Endodermal cell (in vitro differentiated cells): ENCODE measurements around the gene WNK3. TPM values are rescaled to one million over a fixed set of nuclear protein-coding genes. Genes with fewer than 3 reads are reported as not detected.

ENCODE experiments used
- DNase-seq: peaks from one replicate; pipeline ENCODE4 v3.0.0-alpha.2; 2017
- H3K27ac ChIP-seq: 2 replicates; pipeline ENCODE4 v1.5.1; 2013; ENCODE audit warnings: mild to moderate bottlenecking, low read depth, low read length, moderate library complexity
- H3K27me3 ChIP-seq: 2 replicates; pipeline ENCODE4 v1.6.1; 2013; ENCODE audit warnings: mild to moderate bottlenecking, low read length, moderate library complexity; ENCODE audit not compliant: insufficient read depth, control insufficient read depth, poor library complexity, severe bottlenecking
- H3K36me3 ChIP-seq: 2 replicates; pipeline ENCODE4 v1.7.0; 2013; ENCODE audit warnings: mild to moderate bottlenecking, low read length, moderate library complexity; ENCODE audit not compliant: control insufficient read depth, insufficient read depth
- H3K4me1 ChIP-seq: one replicate; pipeline ENCODE4 v1.7.0; 2013; ENCODE audit warnings: low read length; ENCODE audit not compliant: control insufficient read depth, insufficient read depth
- H3K4me3 ChIP-seq: 2 replicates; pipeline ENCODE4 v1.5.1; 2013; ENCODE audit warnings: mild to moderate bottlenecking, low read length, moderate library complexity
- H3K9ac ChIP-seq: 2 replicates; pipeline ENCODE4 v1.6.1; 2013; ENCODE audit warnings: mild to moderate bottlenecking, low read length, moderate library complexity; ENCODE audit not compliant: poor library complexity, severe bottlenecking; ENCODE audit errors: extremely low read depth
- H3K9me3 ChIP-seq: 2 replicates; pipeline ENCODE4 v1.6.1; 2013; ENCODE audit warnings: mild to moderate bottlenecking, low read length, moderate library complexity; ENCODE audit not compliant: control insufficient read depth
- H3K27ac Mint-ChIP-seq: 2 replicates; pipeline ENCODE4 v1.8.0; 2020; ENCODE audit warnings: mixed read lengths
- H3K27me3 Mint-ChIP-seq: 2 replicates; pipeline ENCODE4 v1.8.0; 2021; ENCODE audit warnings: mild to moderate bottlenecking, mixed read lengths; ENCODE audit not compliant: insufficient read depth
- H3K36me3 Mint-ChIP-seq: 2 replicates; pipeline ENCODE4 v1.8.0; 2020; ENCODE audit warnings: low read depth, mixed read lengths
- H3K4me1 Mint-ChIP-seq: 2 replicates; pipeline ENCODE4 v1.8.0; 2020; ENCODE audit warnings: mixed read lengths
- H3K4me3 Mint-ChIP-seq: 2 replicates; pipeline ENCODE4 v1.8.0; 2020; ENCODE audit warnings: mild to moderate bottlenecking, moderate library complexity, mixed read lengths
- H3K9me3 Mint-ChIP-seq: 2 replicates; pipeline ENCODE4 v1.8.0; 2020; ENCODE audit warnings: mild to moderate bottlenecking, mixed read lengths
- WGBS, 2 experiments: methylation state at CpG; one replicate each; pipeline versions ENCODE4 v1.1.5 to v1.1.7; 2013; ENCODE audit warnings: missing lambda C conversion rate in 2 of 2, mixed read lengths in 1 of 2; ENCODE audit not compliant: insufficient coverage in 1 of 2, insufficient read length in 1 of 2; 5-methylcytosine and 5-hydroxymethylcytosine counted together
- total RNA-seq, 2 donors: library from RNA; stranded (reverse); fragmentation: NEBNext Ultra II Directional in 1 of 2; extraction: Animal tissue kit (Norgen Biotek cat#: 25700) in 1 of 2; gene quantifications; 2 replicates in 1 of 2; 3 replicates in 1 of 2; pipeline ENCODE4 v1.2.1, GENCODE V29; 2021
- TF ChIP-seq, protein P1 (sequence below): fragments of 200-600 bp; sonication (generic); conservative IDR thresholded peaks from 2 replicates; pipeline ENCODE4 v1.5.0; 2021; ENCODE audit warnings: antibody characterized with exemption, mild to moderate bottlenecking

The WNK3 gene
- total RNA-seq, 2 donors from 2014 or later, result 38.3 to 40.4 TPM

DNA sequence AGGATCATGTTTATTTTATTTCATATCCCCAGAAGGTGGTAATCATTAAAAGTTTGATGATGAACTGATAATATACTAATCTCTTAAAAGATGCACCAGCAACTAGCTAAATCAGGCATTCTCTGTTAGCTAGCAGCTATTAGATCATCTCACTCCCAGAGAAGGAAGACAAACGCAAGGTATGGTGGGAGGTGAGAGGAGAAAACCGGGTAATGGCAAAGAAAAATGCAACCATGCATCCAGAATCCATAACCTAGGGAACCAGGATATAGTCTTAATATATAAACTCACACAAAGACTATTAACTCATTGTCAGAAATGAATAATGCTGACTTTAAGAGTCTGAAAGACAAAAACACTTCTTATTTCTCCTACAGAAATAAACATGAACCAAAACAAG is 66.1 kb downstream of the WNK3 start:
- TF ChIP-seq, protein P1, sequence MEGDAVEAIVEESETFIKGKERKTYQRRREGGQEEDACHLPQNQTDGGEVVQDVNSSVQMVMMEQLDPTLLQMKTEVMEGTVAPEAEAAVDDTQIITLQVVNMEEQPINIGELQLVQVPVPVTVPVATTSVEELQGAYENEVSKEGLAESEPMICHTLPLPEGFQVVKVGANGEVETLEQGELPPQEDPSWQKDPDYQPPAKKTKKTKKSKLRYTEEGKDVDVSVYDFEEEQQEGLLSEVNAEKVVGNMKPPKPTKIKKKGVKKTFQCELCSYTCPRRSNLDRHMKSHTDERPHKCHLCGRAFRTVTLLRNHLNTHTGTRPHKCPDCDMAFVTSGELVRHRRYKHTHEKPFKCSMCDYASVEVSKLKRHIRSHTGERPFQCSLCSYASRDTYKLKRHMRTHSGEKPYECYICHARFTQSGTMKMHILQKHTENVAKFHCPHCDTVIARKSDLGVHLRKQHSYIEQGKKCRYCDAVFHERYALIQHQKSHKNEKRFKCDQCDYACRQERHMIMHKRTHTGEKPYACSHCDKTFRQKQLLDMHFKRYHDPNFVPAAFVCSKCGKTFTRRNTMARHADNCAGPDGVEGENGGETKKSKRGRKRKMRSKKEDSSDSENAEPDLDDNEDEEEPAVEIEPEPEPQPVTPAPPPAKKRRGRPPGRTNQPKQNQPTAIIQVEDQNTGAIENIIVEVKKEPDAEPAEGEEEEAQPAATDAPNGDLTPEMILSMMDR, result no peak
- H3K9me3 ChIP-seq, result no peaks in the 10 kb centered on the region
- H3K9me3 Mint-ChIP-seq, result peaks cover 56% of the 10 kb centered on the region
- H3K27me3 ChIP-seq, result no peaks in the 10 kb centered on the region
- H3K27ac Mint-ChIP-seq, result no peak overlapping the region
- no peak overlapping the region for H3K4me3 Mint-ChIP-seq
- no peaks in the 10 kb centered on the region for H3K4me1 Mint-ChIP-seq
- peaks cover 33% of the 10 kb centered on the region for H3K36me3 Mint-ChIP-seq
- DNase-seq, result no peak
- H3K27ac ChIP-seq, result no peak overlapping the region
- no peaks in the 10 kb centered on the region for H3K27me3 Mint-ChIP-seq
- no peak overlapping the region for H3K9ac ChIP-seq
- no peak overlapping the region for H3K4me3 ChIP-seq
- no CpG with 5 or more reads among the region's 2 CpGs for WGBS, 2 experiments
- H3K4me1 ChIP-seq, result no peaks in the 10 kb centered on the region
- H3K36me3 ChIP-seq, result peaks cover 43% of the 10 kb centered on the region

DNA sequence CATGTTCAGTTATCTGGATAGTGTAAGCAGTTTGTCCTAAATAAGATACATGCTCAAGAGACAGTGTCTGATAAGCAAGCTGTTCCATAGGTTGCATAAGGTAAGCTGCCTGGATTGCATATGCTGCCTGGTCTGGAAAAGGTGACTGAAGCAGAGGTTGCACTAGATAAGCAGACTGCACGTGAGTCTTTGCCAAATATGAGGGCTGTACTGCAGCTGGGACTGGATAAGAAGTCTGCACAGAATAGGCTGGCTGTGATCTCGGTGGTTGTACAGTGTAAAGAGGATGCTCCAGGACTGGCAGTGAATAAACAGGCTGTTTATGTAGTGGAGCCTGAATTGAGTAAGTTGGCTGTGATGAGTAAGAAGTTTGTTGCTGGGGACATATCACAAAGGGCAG is 68.9 kb downstream of the WNK3 start:
- WGBS, 2 experiments, result 79 to 100% methylated on average over 2 of the region's 2 CpGs
- H3K9me3 ChIP-seq, result no peaks in the 10 kb centered on the region
- no peaks in the 10 kb centered on the region for H3K4me1 Mint-ChIP-seq

DNA sequence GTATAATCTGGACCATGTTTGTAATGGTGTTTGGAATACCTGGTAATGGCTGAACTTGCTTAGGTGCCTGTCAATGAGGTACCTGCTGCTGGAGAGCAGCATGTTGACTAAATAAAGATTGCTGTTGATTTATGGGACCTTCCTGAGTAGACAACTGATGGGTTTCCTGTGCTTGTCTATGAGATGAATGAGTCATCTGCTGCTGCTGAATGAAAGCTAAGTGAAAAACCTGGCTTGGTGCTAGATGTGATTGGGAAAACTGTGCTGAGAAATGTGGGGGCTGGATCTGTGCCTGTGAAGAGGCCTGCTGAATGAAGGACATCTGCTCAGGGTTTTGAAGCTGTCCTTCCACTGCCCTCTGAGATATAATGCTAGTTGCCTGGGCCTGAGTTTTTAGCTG is 69.6 kb downstream of the WNK3 start:
- H3K4me3 Mint-ChIP-seq, result no peak overlapping the region

More for the DNA sequence above, 68.9 kb downstream of the WNK3 start:
- Histone ChIP-seq H3K4me1 (no peaks in the 10 kb centered on the region), H3K4me3 (no peak overlapping the region), H3K27ac (no peak overlapping the region), H3K9ac (no peak overlapping the region), H3K36me3 (peaks cover 41% of the 10 kb centered on the region), H3K27me3 (no peaks in the 10 kb centered on the region)
- no peaks in the 10 kb centered on the region for H3K27me3 Mint-ChIP-seq
- peaks cover 50% of the 10 kb centered on the region for H3K9me3 Mint-ChIP-seq
- TF ChIP-seq, protein P1, result no peak
- H3K36me3 Mint-ChIP-seq, result peaks cover 29% of the 10 kb centered on the region
- H3K4me3 Mint-ChIP-seq, result no peak overlapping the region
- DNase-seq, result no peak
- H3K27ac Mint-ChIP-seq, result no peak overlapping the region

More for the DNA sequence above, 69.6 kb downstream of the WNK3 start:
- peaks cover 36% of the 10 kb centered on the region for H3K36me3 ChIP-seq
- no peak overlapping the region for H3K27ac Mint-ChIP-seq
- TF ChIP-seq, protein P1, result no peak
- H3K4me1 ChIP-seq, result no peaks in the 10 kb centered on the region
- no peak overlapping the region for H3K9ac ChIP-seq
- H3K4me3 ChIP-seq, result no peak overlapping the region
- no peaks in the 10 kb centered on the region for H3K9me3 ChIP-seq
- DNase-seq, result no peak
- no peaks in the 10 kb centered on the region for H3K27me3 ChIP-seq
- H3K27me3 Mint-ChIP-seq, result no peaks in the 10 kb centered on the region
- H3K4me1 Mint-ChIP-seq, result no peaks in the 10 kb centered on the region
- H3K9me3 Mint-ChIP-seq, result peaks cover 52% of the 10 kb centered on the region
- peaks cover 31% of the 10 kb centered on the region for H3K36me3 Mint-ChIP-seq
- H3K27ac ChIP-seq, result no peak overlapping the region
